Measurements from ENCODE around the gene TFCP2.

Gene TFCP2

DNA sequence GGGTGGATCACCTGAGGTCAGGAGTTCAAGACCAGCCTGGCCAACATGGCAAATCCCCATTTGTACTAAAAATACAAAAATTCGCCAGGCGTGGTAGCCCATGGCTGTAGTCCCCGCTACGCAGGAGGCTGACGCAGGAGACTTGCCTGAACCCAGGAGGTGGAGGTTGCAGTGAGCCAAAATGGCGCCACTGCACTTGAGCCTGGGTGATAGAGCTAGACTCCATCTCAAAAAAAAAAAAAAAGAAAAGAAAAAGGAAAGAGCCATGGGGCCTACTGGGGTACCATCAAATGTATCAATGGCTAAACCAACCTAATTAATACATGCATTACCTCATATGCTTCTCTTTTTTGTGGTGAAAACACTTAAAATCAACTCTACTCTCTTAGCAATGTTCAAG, 10.7 kb downstream of the TFCP2 start:
- in situ Hi-C loops (cut with MboI; ENCODE audit: low sequenced_read_pairs, unreplicated experiment), result no loop called here
- TF ChIP-seq, protein P1, sequence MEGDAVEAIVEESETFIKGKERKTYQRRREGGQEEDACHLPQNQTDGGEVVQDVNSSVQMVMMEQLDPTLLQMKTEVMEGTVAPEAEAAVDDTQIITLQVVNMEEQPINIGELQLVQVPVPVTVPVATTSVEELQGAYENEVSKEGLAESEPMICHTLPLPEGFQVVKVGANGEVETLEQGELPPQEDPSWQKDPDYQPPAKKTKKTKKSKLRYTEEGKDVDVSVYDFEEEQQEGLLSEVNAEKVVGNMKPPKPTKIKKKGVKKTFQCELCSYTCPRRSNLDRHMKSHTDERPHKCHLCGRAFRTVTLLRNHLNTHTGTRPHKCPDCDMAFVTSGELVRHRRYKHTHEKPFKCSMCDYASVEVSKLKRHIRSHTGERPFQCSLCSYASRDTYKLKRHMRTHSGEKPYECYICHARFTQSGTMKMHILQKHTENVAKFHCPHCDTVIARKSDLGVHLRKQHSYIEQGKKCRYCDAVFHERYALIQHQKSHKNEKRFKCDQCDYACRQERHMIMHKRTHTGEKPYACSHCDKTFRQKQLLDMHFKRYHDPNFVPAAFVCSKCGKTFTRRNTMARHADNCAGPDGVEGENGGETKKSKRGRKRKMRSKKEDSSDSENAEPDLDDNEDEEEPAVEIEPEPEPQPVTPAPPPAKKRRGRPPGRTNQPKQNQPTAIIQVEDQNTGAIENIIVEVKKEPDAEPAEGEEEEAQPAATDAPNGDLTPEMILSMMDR (IDR thresholded peaks at IDR 0.05; ENCODE audit: borderline replicate concordance, control extremely low read depth, extremely low read depth, insufficient read depth, missing control alignments), result no peak
- DNase-seq (ENCODE audit: low spot score), result no peak

DNA sequence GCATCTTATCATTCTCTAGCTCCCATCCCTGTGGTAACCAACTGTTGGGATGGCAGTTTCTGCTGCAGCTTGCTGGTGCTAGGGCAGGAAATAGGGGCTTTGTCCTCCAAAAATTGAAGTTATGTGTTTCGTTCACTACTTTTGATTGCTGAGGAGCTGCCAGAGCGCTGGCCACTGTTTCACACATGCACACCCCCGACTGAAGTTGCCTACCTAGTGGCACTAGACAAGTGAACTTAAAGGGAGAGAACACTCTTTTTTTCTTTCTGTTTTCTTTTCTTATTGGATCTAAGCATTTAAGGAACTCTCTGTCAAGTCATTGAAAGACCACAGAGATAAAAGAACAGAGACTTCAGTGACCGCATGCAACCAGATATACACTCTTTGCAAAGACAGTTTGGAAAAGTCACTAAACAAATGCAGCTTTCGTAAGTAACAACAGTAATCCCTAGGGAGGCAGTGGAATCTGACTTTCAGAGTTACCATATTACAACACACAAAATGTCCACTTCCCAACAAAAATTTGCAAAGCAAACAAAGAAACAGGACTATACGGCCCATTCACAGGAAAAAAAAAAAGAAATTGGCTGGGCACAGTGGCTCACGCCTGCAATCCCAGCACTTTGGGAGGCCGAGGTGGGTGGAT, 12.0 kb downstream of the TFCP2 start:
- TF ChIP-seq, protein P1 (IDR thresholded peaks at IDR 0.05; ENCODE audit: borderline replicate concordance, control extremely low read depth, extremely low read depth, insufficient read depth, missing control alignments), result no peak
- in situ Hi-C loops (cut with MboI; ENCODE audit: low sequenced_read_pairs, unreplicated experiment), result no loop called here
- DNase-seq (ENCODE audit: low spot score), result no peak

DNA sequence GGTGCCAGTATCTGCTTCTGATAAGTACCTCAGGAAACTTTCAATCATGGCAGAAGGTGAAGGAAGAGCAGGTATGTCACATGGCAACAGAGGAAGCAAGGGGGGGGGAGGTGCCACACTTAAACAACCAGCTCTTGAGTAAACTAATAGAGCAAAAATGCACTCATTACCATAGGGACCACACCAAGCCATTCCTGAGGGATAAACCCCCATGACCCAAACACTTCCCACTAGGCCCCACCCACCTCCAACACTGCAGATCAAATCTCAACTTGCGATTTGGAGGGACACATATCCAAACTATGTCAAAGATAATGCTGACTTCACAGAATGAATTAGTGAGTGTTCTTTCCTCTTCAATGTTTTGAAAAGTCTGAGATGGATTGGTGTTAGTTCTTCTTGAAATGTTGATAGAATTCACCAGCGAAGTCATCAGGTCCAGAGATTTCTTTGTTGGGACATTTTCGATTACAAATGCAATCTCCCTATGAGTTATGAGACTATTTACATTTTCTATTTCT, 16.6 kb downstream of the TFCP2 start:
- in situ Hi-C loops (cut with MboI; ENCODE audit: low sequenced_read_pairs, unreplicated experiment), result no loop called here
- TF ChIP-seq, protein P1 (IDR thresholded peaks at IDR 0.05; ENCODE audit: borderline replicate concordance, control extremely low read depth, extremely low read depth, insufficient read depth, missing control alignments), result no peak

DNA sequence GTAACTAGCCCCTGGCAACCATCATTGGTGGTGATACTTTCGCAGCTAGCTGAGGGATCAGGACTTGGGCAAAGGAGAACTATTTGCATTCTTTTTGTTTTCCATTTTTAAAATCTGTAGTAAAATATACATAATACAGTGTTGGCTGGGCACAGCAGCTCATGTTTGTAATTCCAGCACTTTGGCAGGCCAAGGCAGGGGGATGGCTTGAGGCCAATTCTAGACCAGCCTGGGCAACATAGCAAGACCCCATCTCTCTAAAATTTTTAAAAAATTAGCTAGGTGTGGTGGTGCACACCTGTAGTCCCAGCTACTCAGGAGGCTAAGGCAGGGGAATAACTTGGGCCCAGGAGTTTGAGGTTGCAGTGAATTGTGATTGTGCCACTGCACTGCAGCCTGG, 20.0 kb downstream of the TFCP2 start:
- in situ Hi-C loops (cut with MboI; ENCODE audit: low sequenced_read_pairs, unreplicated experiment), result no loop called here
- no peak for DNase-seq (ENCODE audit: low spot score)
- TF ChIP-seq, protein P1 (IDR thresholded peaks at IDR 0.05; ENCODE audit: borderline replicate concordance, control extremely low read depth, extremely low read depth, insufficient read depth, missing control alignments), result no peak

More for the DNA sequence above, 16.6 kb downstream of the TFCP2 start:
- DNase-seq (ENCODE audit: low spot score), result no peak

DNA sequence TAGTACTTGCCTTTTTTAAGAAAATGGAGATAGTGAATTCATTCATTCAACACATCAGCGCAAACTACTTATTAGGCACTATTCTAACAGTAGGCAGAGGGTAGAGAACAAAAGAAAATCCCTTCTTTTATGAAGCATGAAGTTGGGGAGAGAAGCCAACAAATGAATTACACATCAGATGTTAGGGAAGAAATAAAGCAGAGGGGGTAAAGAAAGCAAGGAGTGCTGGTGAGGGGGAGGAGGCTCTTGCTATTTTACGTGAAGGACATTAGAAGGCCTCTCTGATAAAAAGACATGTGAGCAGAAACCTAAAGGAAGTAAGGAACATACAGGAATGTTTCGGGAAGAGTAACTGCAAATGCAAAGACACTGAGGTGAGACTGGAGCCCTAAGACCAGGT, 22.2 kb downstream of the TFCP2 start:
- TF ChIP-seq, protein P1 (IDR thresholded peaks at IDR 0.05; ENCODE audit: borderline replicate concordance, control extremely low read depth, extremely low read depth, insufficient read depth, missing control alignments), result no peak
- DNase-seq (ENCODE audit: low spot score), result no peak
- in situ Hi-C loops (cut with MboI; ENCODE audit: low sequenced_read_pairs, unreplicated experiment), result no loop called here

DNA sequence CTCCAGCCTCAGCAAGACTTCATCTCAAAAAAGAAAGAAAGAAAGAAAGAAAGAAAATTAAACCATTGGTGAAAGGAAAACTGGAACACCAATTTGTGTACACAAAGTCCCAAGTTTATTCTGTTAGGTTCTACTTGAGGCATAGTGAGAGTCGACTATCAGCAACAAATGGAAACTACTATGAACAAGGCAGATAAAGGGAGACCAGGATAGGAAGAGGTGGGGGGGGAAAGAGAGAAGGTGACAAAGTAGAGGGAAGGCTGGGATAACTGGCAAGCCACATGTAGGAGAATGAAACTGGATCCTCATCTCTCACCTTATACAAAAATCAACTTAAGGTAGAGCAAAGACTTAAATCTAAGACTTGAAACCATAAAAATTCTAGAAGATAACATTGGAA, 25.6 kb downstream of the TFCP2 start:
- in situ Hi-C loops (cut with MboI; ENCODE audit: low sequenced_read_pairs, unreplicated experiment), result no loop called here
- DNase-seq (ENCODE audit: low spot score), result no peak
- TF ChIP-seq, protein P1 (IDR thresholded peaks at IDR 0.05; ENCODE audit: borderline replicate concordance, control extremely low read depth, extremely low read depth, insufficient read depth, missing control alignments), result no peak
